OCI-LY7 (cell line): ENCODE results near the gene IFNL4. TPM values are rescaled to one million over a fixed set of nuclear protein-coding genes. Genes with fewer than 3 reads are reported as not detected.

Experiments used
- Bru-seq: library from RNA; stranded (reverse); fragments of 400-500 nt; gene quantifications from one replicate; lab custom pipeline; 2021; lab: Mats Ljungman, UMichigan
- BruChase-seq, 2 experiments: library from RNA; stranded (reverse); fragments of 400-500 nt; gene quantifications; one replicate each; lab custom pipeline; 2021; lab: Mats Ljungman, UMichigan
- BruUV-seq: library from RNA; stranded (reverse); fragments of 400-500 nt; replicated peaks from 2 replicates; lab custom pipeline; 2021; lab: Mats Ljungman, UMichigan
- CTCF ChIA-PET: fragments of 300-600 bp; sonication (Branson Sonifier 250); formaldehyde crosslinking; loops from one replicate; lab custom pipeline; 2022; ENCODE audit warnings: antibody characterized with exemption; ENCODE audit not compliant: unreplicated experiment; lab: Charles Lee
- POLR2A ChIA-PET: fragments of 300-600 bp; sonication (Branson Sonifier 250); formaldehyde crosslinking; loops from one replicate; lab custom pipeline; 2022; ENCODE audit warnings: antibody characterized with exemption; lab: Charles Lee
- DNase-seq: peaks from one replicate; pipeline ENCODE4 v3.0.0-alpha.2; 2015; ENCODE audit warnings: low spot score
- H2AFZ ChIP-seq: fragments of 200-600 bp; sonication (generic), shearing (Covaris generic); 2 replicates; pipeline ENCODE4 v1.6.1; 2014; ENCODE audit warnings: mild to moderate bottlenecking, antibody characterized with exemption, low read length, moderate library complexity
- H3K27ac ChIP-seq: fragments of 200-600 bp; sonication (generic); 2 replicates; pipeline ENCODE4 v1.5.1; 2014; ENCODE audit warnings: mixed run types, low read depth, mild to moderate bottlenecking, moderate library complexity, low read length, inconsistent platforms; ENCODE audit not compliant: poor library complexity, severe bottlenecking
- H3K36me3 ChIP-seq: fragments of 200-600 bp; sonication (generic); 2 replicates; pipeline ENCODE4 v1.6.1; 2014; ENCODE audit warnings: mild to moderate bottlenecking, antibody characterized with exemption, low read length, moderate library complexity, mixed read lengths; ENCODE audit not compliant: insufficient read depth
- H3K4me1 ChIP-seq: fragments of 200-600 bp; sonication (generic); 2 replicates; pipeline ENCODE4 v1.5.1; 2014; ENCODE audit warnings: mild to moderate bottlenecking, low read length; ENCODE audit not compliant: insufficient read depth, poor library complexity, severe bottlenecking
- H3K4me2 ChIP-seq: fragments of 200-600 bp; sonication (generic); 2 replicates; pipeline ENCODE4 v1.6.1; 2014; ENCODE audit warnings: mild to moderate bottlenecking, low read length
- H3K4me3 ChIP-seq: fragments of 200-600 bp; sonication (generic); 2 replicates; pipeline ENCODE4 v1.5.1; 2014; ENCODE audit warnings: mild to moderate bottlenecking, low read depth, low read length; ENCODE audit not compliant: poor library complexity, severe bottlenecking
- H3K79me2 ChIP-seq: fragments of 200-600 bp; sonication (generic); 2 replicates; pipeline ENCODE4 v1.6.1; 2016; ENCODE audit warnings: low read depth, mild to moderate bottlenecking, low read length, moderate library complexity, mixed read lengths; ENCODE audit not compliant: insufficient read depth
- H3K9me2 ChIP-seq: fragments of 200-600 bp; sonication (generic); 2 replicates; pipeline ENCODE4 v1.6.1; 2016; ENCODE audit warnings: mild to moderate bottlenecking, low read length, mixed read lengths; ENCODE audit not compliant: insufficient read depth
- H3K9me3 ChIP-seq: fragments of 200-600 bp; sonication (generic); 2 replicates; pipeline ENCODE4 v1.6.1; 2014; ENCODE audit warnings: mild to moderate bottlenecking, mixed run types, low read length, mixed read lengths
- H4K20me1 ChIP-seq: fragments of 200-600 bp; sonication (generic); 2 replicates; pipeline ENCODE4 v1.6.1; 2014; ENCODE audit warnings: mild to moderate bottlenecking, antibody characterized with exemption, low read length, moderate library complexity, mixed read lengths; ENCODE audit not compliant: insufficient read depth
- CTCF ChIP-seq: fragments of 200-600 bp; sonication (generic); conservative IDR thresholded peaks from 2 replicates; pipeline ENCODE4 v1.5.1; 2014; ENCODE audit warnings: mild to moderate bottlenecking, antibody characterized with exemption, low read length, moderate library complexity, mixed read lengths
- EZH2phosphoT487 ChIP-seq: fragments of 200-600 bp; sonication (generic); IDR thresholded peaks from 2 replicates; pipeline ENCODE4 v1.6.1; 2018; ENCODE audit warnings: low read depth, borderline replicate concordance, mild to moderate bottlenecking, mixed run types, antibody characterized with exemption, low read length, moderate library complexity, mixed read lengths
- intact Hi-C: fragments of 100-400 bp; cut with micrococcal nuclease; formaldehyde crosslinking; loops from one replicate; pipeline ENCODE4 v1.10.0; 2022; ENCODE audit not compliant: unreplicated experiment
- long read RNA-seq: library from polyadenylated mRNA; stranded (forward); transcript quantifications from one replicate; pipeline ENCODE4 v2.0.0, GENCODE V29; 2022
- total RNA-seq, 2 experiments: library from RNA; depleted of rRNA in 1 of 2; stranded (reverse); fragments of >200 nt in 1 of 2; shearing (Covaris generic) in 1 of 2; gene quantifications; 2 replicates each; pipeline ENCODE4 v1.2.3, GENCODE V29; 2014 to 2022

Gene IFNL4
- total RNA-seq (2014; rRNA removed; shearing (Covaris generic)): not detected in 2 replicates
- total RNA-seq (2022): not detected in 2 replicates
- Bru-seq, nascent RNA: not detected
- BruChase-seq, experiment 1, labeled RNA remaining after a 6-hour chase: not detected
- not detected for BruChase-seq, experiment 2, labeled RNA remaining after a 2-hour chase
- long read RNA-seq: 0 reads

GRCh38 chr19:39248806-39249205, at the start of gene IFNL4:
TSS of gene IFNL4 (minus strand) at chr19:39248856.
- POLR2A ChIA-PET: no interaction called here
- TF ChIP-seq CTCF (no peak), EZH2phosphoT487 (no peak)
- Histone ChIP-seq H3K79me2 (no peaks in the 10 kb centered on the region), H3K4me1 (no peaks in the 10 kb centered on the region), H3K4me3 (no peak within 1 kb of the TSS), H4K20me1 (no peaks in the 10 kb centered on the region), H3K36me3 (no peaks in the 10 kb centered on the region), H3K4me2 (no peak within 1 kb of the TSS), H2AFZ (no peak within 1 kb of the TSS), H3K27ac (no peak within 1 kb of the TSS), H3K9me3 (no peaks in the 10 kb centered on the region), H3K9me2 (no peaks in the 10 kb centered on the region)
- DNase-seq: no peak
- CTCF ChIA-PET: no interaction called here
- no TSS peak for BruUV-seq
- intact Hi-C loops: no loop called here

- Histone ChIP-seq H2AFZ (no peak overlapping the region), H3K4me1 (no peaks in the 10 kb centered on the region), H3K36me3 (no peaks in the 10 kb centered on the region), H3K9me2 (no peaks in the 10 kb centered on the region), H3K79me2 (no peaks in the 10 kb centered on the region), H3K9me3 (no peaks in the 10 kb centered on the region), H3K27ac (no peak overlapping the region), H3K4me3 (no peak overlapping the region), H4K20me1 (no peaks in the 10 kb centered on the region), H3K4me2 (no peak overlapping the region)
- ChIA-PET POLR2A (no interaction called here), CTCF (no interaction called here)
- intact Hi-C loops: no loop called here
- TF ChIP-seq EZH2phosphoT487 (no peak), CTCF (no peak)
- DNase-seq: no peak
- BruUV-seq: no TSS peak
Measured at GRCh38 chr19:39297931-39298634, 49.4 kb upstream of the IFNL4 start.

GRCh38 chr19:39296906-39297305, 48.2 kb upstream of the IFNL4 start:
- Histone ChIP-seq H3K36me3 (no peaks in the 10 kb centered on the region), H3K9me3 (no peaks in the 10 kb centered on the region), H3K79me2 (no peaks in the 10 kb centered on the region), H3K9me2 (no peaks in the 10 kb centered on the region), H2AFZ (no peak overlapping the region), H3K4me2 (no peak overlapping the region), H3K27ac (no peak overlapping the region), H4K20me1 (no peaks in the 10 kb centered on the region), H3K4me3 (no peak overlapping the region), H3K4me1 (no peaks in the 10 kb centered on the region)
- TF ChIP-seq CTCF (no peak), EZH2phosphoT487 (no peak)
- ChIA-PET POLR2A (interaction anchor here (0.7 kb wide), 1 partner anchor 206 kb away, joined by 3 read pairs; no protein-coding TSS in a partner anchor), CTCF (interaction anchor here (0.6 kb wide), 1 partner anchor 330 kb away, joined by 4 read pairs; no protein-coding TSS in a partner anchor)
- intact Hi-C loops: no loop called here
- BruUV-seq: no TSS peak
- DNase-seq: no peak
